MM.1S (cell line): ENCODE measurements around the gene TMEM245.

Source experiments
- CTCF ChIP-seq: fragments of 300-600 bp; sonication (generic); IDR thresholded peaks from 2 replicates; pipeline ENCODE4 v1.5.1; 2016; ENCODE audit warnings: antibody characterized with exemption, low read length, mixed read lengths
- EZH2phosphoT487 ChIP-seq: fragments of 300-600 bp; sonication (generic); IDR thresholded peaks from 2 replicates; pipeline ENCODE4 v1.6.1; 2018; ENCODE audit warnings: antibody characterized with exemption, low read length

GRCh38 chr9:109031241-109031640 lies 88.5 kb downstream of the TMEM245 start:
- TF ChIP-seq CTCF = no peak
- TF ChIP-seq EZH2phosphoT487 = no peak
